Mucosa of descending colon (tissue), 3 donors: ENCODE data around the gene FERMT2. TPM values are rescaled to one million over a fixed set of nuclear protein-coding genes. Genes with fewer than 3 reads are reported as not detected.

Source experiments
- ATAC-seq: fragments of 200-7000 bp; cut with Tn5 transposase; one replicate; pipeline ENCODE4 v1.9.1; 2020; ENCODE audit warnings: mild to moderate bottlenecking, moderate library complexity
- DNase-seq, 3 donors: peaks; one replicate each; pipeline ENCODE4 v3.0.0-alpha.2; 2020
- H3K36me3 ChIP-seq: fragments of 200-600 bp; one replicate; pipeline ENCODE4 v1.8.0; 2021; ENCODE audit warnings: low read depth, mild to moderate bottlenecking
- H3K4me1 ChIP-seq: fragments of 200-600 bp; one replicate; pipeline ENCODE4 v1.8.0; 2021; ENCODE audit warnings: low read depth, mild to moderate bottlenecking
- H3K4me3 ChIP-seq: fragments of 200-600 bp; one replicate; pipeline ENCODE4 v1.8.0; 2021; ENCODE audit warnings: mild to moderate bottlenecking
- H3K9me3 ChIP-seq: fragments of 200-600 bp; one replicate; pipeline ENCODE4 v1.8.0; 2021; ENCODE audit warnings: mild to moderate bottlenecking
- CTCF ChIP-seq: fragments of 200-600 bp; IDR thresholded peaks from one replicate; pipeline ENCODE4 v1.8.0; 2022; ENCODE audit warnings: antibody characterized with exemption, mild to moderate bottlenecking
- intact Hi-C, 2 donors: fragments of 100-400 bp; cut with DNase I in 1 of 2; cut with micrococcal nuclease in 1 of 2; formaldehyde crosslinking; loops; one replicate each; pipeline versions ENCODE4 v1.11.0 to v1.11.1; 2022; cut with DNase I, micrococcal nuclease
- total RNA-seq, 3 donors: library from RNA; stranded (reverse); fragmentation: NEBNext Ultra II Directional in 2 of 3; extraction: Animal tissue kit (Norgen Biotek cat#: 25700) in 2 of 3; gene quantifications; one replicate each; pipeline versions ENCODE4 v1.2.1 to v1.2.4, GENCODE V29; 2021 to 2023
- donor health status: DM: no; HTN: no; CAD: no; lungs with moderate emphysema.
- donor health status: DM: no; HTN: no; CAD: no.
- donor health status: DM: no; HTN: yes; CAD: no.

Gene FERMT2
- total RNA-seq, 3 donors from 2014 or later, result 6.9 to 228 (median 22.9) TPM

- H3K4me1 ChIP-seq, result no peaks in the 10 kb centered on the region
- DNase-seq (peak in 2 of 3 donors; percentile 30 to 54), ATAC-seq (peak; percentile 69)
- no peaks in the 10 kb centered on the region for H3K9me3 ChIP-seq
- TF ChIP-seq CTCF, result peak; percentile 22
- intact Hi-C loops, result loop anchor here (5.0 kb wide), 1 partner anchor 139 kb away; no protein-coding TSS in a partner anchor
- no peaks in the 10 kb centered on the region for H3K36me3 ChIP-seq
- no peak overlapping the region for H3K4me3 ChIP-seq
Observed at GRCh38 chr14:52961060-52961639, 10.3 kb upstream of the FERMT2 start.

- no peak for DNase-seq
- ATAC-seq, result peak; percentile 12
Observed at GRCh38 chr14:52960627-52961026, 9.8 kb upstream of the FERMT2 start.

GRCh38 chr14:52954346-52955214 lies 3.7 kb upstream of the FERMT2 start:
- DNase-seq, result no peak
- intact Hi-C loops, result no loop called here

More at GRCh38 chr14:52960627-52961026, 9.8 kb upstream of the FERMT2 start:
- Histone ChIP-seq H3K9me3 (no peaks in the 10 kb centered on the region), H3K36me3 (no peaks in the 10 kb centered on the region), H3K4me1 (no peaks in the 10 kb centered on the region), H3K4me3 (no peak overlapping the region)
- intact Hi-C loops, result loop anchor here (5.0 kb wide), 1 partner anchor 138 kb away; no protein-coding TSS in a partner anchor
- TF ChIP-seq CTCF, result no peak

GRCh38 chr14:52951681-52952554 lies 1.1 kb upstream of the FERMT2 start:
- Histone ChIP-seq H3K4me3 (no peak overlapping the region), H3K9me3 (no peaks in the 10 kb centered on the region), H3K36me3 (no peaks in the 10 kb centered on the region), H3K4me1 (peaks cover 14% of the 10 kb centered on the region)
- intact Hi-C loops, result no loop called here
- DNase-seq (peak in 1 of 3 donors; percentile 31), ATAC-seq (peak; percentile 38)
- no peak for TF ChIP-seq CTCF

More at GRCh38 chr14:52954346-52955214, 3.7 kb upstream of the FERMT2 start:
- no peak for ATAC-seq
- Histone ChIP-seq H3K4me1 (peaks cover 13% of the 10 kb centered on the region), H3K36me3 (no peaks in the 10 kb centered on the region), H3K9me3 (no peaks in the 10 kb centered on the region), H3K4me3 (no peak overlapping the region)
- no peak for TF ChIP-seq CTCF

- no peaks in the 10 kb centered on the region for H3K36me3 ChIP-seq
- peak; percentile 62 for ATAC-seq
- H3K4me3 ChIP-seq, result peak overlapping the region; percentile 36
- DNase-seq, result peak; percentile 27 to 54 (median 38)
- intact Hi-C loops, result no loop called here
- H3K9me3 ChIP-seq, result no peaks in the 10 kb centered on the region
- TF ChIP-seq CTCF, result no peak
- H3K4me1 ChIP-seq, result peaks cover 14% of the 10 kb centered on the region
Observed at GRCh38 chr14:52950410-52950897, 396 bp downstream of the FERMT2 start.
